HG03064 (cell line): ENCODE results near the gene MUTYH.
"Not testable (repeated sequence)": the region's sequence is repeated elsewhere in the genome, so short reads cannot be mapped to it uniquely, and the experiment has no call there.

Experiments
- ATAC-seq: cut with Tn5 transposase; IDR thresholded peaks from one replicate; pipeline ENCODE4 v1.9.1; 2021; ENCODE audit warnings: low read depth; ENCODE audit not compliant: unreplicated experiment

Gene MUTYH

GRCh38 chr1:45339789-45340558 is at the start of gene MUTYH, which contains the start of gene TOE1:
TSS of gene MUTYH (minus strand) at chr1:45340440. CDS start at chr1:45334505, 5,935 bp downstream.
TSS of gene TOE1 (plus strand) at chr1:45340170. CDS start at chr1:45340253, 83 bp downstream.
- peak; percentile 68 for ATAC-seq

- no peak for ATAC-seq
Observed at GRCh38 chr1:45386219-45386618, 46.0 kb upstream of the MUTYH start.

DNA sequence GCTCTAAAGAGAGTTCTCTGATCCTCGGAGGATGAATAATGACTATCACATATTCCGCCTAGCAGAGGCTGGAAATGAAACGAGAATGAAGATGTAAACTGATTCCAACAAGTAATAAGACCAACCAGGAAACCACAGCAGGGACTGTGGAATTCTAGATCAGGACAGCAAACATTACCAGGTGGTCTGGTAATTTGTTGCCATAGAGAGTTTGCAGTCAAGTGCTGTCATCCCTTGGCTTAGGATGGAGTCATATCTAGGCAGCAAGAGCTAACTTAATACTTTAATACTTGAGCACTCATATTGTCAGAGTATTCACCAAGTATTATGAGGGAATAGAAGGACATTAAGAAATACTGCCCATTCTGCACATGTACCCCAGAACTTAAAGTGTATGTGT is 45.1 kb upstream of the MUTYH start:
- no peak for ATAC-seq

GRCh38 chr1:45384213-45384612 is 44.0 kb upstream of the MUTYH start:
- not testable (repeated sequence) for ATAC-seq

- no peak for ATAC-seq
Observed at GRCh38 chr1:45383191-45383590, 43.0 kb upstream of the MUTYH start.

DNA sequence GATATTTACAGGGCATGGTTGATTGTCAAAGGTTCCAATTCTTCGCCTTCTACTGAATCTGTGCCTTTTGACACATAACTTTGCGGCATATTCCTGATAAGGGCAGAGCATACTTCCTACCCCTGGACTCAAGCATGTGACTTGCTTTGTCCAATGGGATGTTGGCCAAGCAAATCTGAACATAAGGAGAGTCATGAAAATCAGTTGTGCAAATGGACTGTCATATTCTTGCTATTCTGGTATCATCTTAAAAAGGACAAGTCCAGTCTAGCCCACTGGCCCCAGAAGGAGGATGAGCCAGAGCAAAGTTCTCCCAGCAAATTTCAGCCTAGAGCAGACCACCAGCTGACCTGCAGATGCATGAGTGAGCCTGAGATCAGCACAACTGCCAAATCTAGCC is 41.0 kb upstream of the MUTYH start:
- no peak for ATAC-seq

DNA sequence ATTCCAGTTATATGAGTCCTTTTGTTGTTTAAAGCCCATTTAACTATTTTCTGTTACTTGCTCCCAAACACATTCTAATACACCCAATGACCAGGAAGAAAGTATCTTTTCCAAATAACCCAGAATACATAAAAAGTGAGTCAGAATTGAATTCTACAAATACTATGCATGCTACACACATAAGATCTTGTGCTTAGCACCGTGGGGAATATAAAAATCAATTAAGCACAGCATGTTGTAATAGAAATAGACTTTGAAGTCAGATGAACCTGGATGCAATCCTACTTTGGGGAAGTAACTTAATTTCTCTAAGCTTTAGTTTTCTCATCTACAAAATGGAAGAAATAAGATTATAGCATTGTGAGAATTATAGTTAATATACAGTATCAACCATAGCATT is 40.5 kb upstream of the MUTYH start:
- ATAC-seq, result no peak

GRCh38 chr1:45380125-45380524 is 39.9 kb upstream of the MUTYH start:
- ATAC-seq, result no peak

- no peak for ATAC-seq
Observed at GRCh38 chr1:45379524-45379923, 39.3 kb upstream of the MUTYH start.

GRCh38 chr1:45378184-45378583 is 37.9 kb upstream of the MUTYH start:
- no peak for ATAC-seq

DNA sequence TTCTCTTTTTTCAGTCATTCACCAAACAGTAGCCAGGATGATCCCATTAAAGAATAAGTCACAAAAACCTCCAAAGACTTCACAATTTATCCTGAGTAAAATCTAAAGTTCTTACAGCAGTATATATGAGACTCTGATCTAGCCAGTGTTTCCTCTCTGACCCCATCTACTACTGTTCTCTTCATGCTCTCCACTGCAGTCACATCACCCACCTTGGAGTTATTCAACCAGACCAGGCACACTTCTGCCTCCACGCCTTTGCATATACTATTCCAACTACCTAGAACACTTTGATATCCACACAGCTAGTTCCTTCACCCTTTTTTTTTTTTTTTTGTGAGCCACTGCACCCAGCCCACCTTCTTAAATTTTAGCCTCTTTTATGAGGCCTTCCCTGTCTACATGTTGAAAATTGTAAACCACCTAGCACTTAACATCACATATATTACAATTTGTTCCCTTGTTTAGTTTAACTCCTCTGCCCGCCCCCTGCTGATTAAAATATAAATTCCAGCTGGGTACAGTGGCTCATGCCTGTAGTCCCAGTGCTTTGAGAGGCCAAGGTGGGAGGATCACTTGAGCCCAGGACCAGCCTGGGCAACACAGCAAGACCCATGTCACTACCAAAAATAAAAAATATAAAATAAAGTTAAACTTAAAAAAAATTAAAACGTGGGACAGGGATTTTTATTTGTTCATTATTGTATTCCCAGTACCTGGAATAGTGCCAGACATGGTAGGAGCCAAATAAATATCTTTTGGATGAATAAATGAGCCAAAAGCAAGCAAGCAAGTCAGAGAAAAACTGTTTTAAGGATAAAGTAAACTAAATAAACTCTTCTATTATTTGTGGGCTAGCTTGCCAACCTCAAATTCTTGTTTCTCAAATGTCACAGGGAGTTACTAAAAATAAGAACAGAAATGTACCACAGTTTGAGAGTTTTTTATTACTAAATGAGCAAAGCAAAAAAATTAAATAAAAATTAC is 35.2 kb upstream of the MUTYH start:
- ATAC-seq, result no peak

- ATAC-seq, result no peak
Observed at GRCh38 chr1:45373573-45373972, 33.3 kb upstream of the MUTYH start.

- ATAC-seq, result peak; percentile 65
Observed at GRCh38 chr1:45370575-45370974, 30.3 kb upstream of the MUTYH start.

GRCh38 chr1:45365051-45365450 is 24.8 kb upstream of the MUTYH start:
- ATAC-seq, result no peak

DNA sequence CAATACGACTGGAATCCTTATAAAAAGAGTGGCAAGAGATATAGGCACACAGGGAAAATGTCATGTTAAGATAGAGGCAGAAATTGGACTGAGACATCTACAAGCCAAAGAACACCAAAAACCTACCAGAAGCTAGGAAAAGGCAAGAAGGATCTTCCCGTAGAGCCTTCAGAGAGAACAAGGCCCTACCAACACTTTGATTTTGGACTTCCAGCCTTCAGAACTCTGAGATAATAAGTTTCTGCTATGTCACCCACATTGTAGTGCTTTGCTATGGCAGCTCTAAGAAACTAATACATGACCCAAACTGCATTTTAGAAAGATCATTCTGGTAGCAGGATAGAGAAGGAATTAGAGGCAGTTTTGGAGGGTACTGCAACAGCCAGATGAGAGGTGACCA is 24.1 kb upstream of the MUTYH start:
- ATAC-seq, result no peak

DNA sequence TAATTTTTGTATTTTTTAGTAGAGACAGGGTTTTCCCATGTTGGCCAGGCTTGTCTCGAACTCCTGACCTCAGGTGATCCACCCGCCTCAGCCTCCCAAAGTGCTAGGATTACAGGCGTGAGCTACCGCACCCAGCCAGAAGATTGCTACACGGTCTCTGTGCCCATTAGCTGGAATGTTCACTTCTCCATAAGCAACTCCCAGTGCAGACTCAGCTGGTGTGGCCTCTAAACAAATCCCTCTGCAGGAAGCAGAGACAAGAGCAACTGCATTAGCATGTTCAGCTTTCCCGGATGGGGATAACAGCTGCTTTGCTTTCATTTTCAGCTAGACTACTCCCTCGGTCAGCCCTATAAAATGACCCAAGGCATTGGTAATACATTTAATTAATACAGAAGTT is 20.7 kb upstream of the MUTYH start:
- ATAC-seq, result not testable (repeated sequence)

GRCh38 chr1:45359882-45360513 is 19.8 kb upstream of the MUTYH start:
- ATAC-seq, result no peak

DNA sequence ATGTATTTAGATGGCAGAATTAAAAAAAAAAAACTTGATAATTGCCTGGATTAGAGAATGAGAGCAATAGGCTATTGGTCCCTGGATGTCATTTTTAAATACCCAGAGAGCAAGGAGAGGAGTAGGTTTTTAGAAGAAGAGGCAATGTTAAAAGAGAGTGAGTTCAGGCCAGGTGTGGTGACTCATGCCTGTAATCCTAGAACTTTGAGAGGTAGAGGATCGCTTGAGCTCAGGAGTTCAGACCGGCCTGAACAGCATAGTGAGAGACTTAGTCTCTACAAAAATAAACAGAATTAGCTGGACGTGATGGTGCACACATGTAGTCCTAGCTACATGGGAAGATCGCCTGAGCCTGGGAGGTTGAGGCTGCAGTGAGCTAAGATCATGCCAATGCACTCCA is 15.9 kb upstream of the MUTYH start:
- no peak for ATAC-seq

GRCh38 chr1:45355683-45356082 is 15.4 kb upstream of the MUTYH start:
- no peak for ATAC-seq

DNA sequence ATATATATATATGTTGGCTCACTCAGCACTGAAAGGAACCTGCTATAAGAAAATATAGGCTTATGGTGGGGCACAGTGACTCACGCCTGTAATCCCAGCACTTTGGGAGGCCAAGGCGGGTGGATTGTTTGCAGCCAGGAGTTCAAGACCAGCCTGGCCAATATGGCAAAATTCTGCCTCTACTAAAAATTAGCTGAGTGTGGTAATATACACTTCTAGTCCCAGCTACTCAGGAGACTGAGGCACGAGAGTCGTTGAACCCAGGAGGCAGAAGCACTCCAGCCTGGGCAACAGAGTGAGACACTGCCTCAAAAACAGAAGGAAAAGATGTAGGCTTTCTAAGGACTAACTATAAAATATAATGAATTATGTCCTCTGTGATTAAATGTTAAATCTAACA is 14.6 kb upstream of the MUTYH start:
- no peak for ATAC-seq

DNA sequence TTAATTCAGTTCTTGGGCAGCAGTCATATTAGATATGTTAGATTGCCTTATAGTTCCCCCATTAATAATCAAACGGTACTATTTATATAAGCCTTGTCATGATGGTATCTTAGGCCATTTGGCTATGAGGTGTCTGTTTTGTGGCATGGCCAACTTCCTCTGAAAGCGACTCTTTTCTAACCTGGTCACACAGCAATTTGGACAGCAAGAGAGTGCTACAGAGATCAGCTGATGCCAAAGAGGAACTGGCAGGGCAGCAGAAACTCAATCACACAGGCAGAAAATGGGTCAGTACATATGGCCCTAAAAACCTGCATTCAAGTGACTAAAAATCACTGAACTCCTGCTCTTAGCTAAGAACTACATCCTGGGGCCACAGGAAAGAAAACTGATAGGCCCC is 13.4 kb upstream of the MUTYH start:
- no peak for ATAC-seq
